Effector CD4-positive, alpha-beta T cell (primary cell): ENCODE results near the gene KRT86.
"Not testable (repeated sequence)": the region's sequence is repeated elsewhere in the genome, so short reads cannot be mapped to it uniquely, and the experiment has no call there.

Experiments
- DNase-seq: peaks from one replicate; pipeline ENCODE4 v3.0.0-alpha.2; 2020

Gene KRT86

GRCh38 chr12:52295663-52296062 is 21.2 kb downstream of the KRT86 start:
- DNase-seq: no peak

- DNase-seq: no peak
Measured at GRCh38 chr12:52296572-52297215, 22.2 kb downstream of the KRT86 start.

GRCh38 chr12:52298677-52299190 is 24.3 kb downstream of the KRT86 start:
- DNase-seq: no peak

GRCh38 chr12:52300796-52301691 is 26.6 kb downstream of the KRT86 start:
- no peak for DNase-seq

- not testable (repeated sequence) for DNase-seq
Measured at GRCh38 chr12:52301721-52302120, 27.3 kb downstream of the KRT86 start.

- not testable (repeated sequence) for DNase-seq
Measured at GRCh38 chr12:52302242-52302914, 27.9 kb downstream of the KRT86 start.

- not testable (repeated sequence) for DNase-seq
Measured at GRCh38 chr12:52304941-52305411, 30.5 kb downstream of the KRT86 start.

- no peak for DNase-seq
Measured at GRCh38 chr12:52305921-52306705, 31.7 kb downstream of the KRT86 start.

GRCh38 chr12:52306731-52307130 is 32.3 kb downstream of the KRT86 start:
- no peak for DNase-seq

GRCh38 chr12:52307836-52308805 is 33.7 kb downstream of the KRT86 start:
- no peak for DNase-seq

- no peak for DNase-seq
Measured at GRCh38 chr12:52308806-52309425, 34.5 kb downstream of the KRT86 start.

GRCh38 chr12:52310622-52311284 is 36.3 kb downstream of the KRT86 start:
- DNase-seq: no peak

- DNase-seq: no peak
Measured at GRCh38 chr12:52311285-52311648, 36.8 kb downstream of the KRT86 start.

- no peak for DNase-seq
Measured at GRCh38 chr12:52312086-52312485, 37.6 kb downstream of the KRT86 start.

- DNase-seq: no peak
Measured at GRCh38 chr12:52313461-52313860, 39.0 kb downstream of the KRT86 start.

- no peak for DNase-seq
Measured at GRCh38 chr12:52313926-52314325, 39.5 kb downstream of the KRT86 start.

- no peak for DNase-seq
Measured at GRCh38 chr12:52314511-52314910, 40.1 kb downstream of the KRT86 start.

GRCh38 chr12:52315721-52316120 is 41.3 kb downstream of the KRT86 start:
- not testable (repeated sequence) for DNase-seq

- DNase-seq: no peak
Measured at GRCh38 chr12:52316290-52316689, 41.8 kb downstream of the KRT86 start.

- no peak for DNase-seq
Measured at GRCh38 chr12:52316701-52317100, 42.3 kb downstream of the KRT86 start.
